Islet precursor cell (in vitro differentiated cells): ENCODE results near the gene TFAP2B.

Experiments used
- DNase-seq: peaks from one replicate; pipeline ENCODE4 v3.0.0-alpha.2; 2018

Gene TFAP2B

GRCh38 chr6:50849796-50850180 lies 31.1 kb downstream of the TFAP2B start:
- DNase-seq, result no peak

- DNase-seq, result peak; percentile 88
These were observed 31.8 kb downstream of the TFAP2B start for GRCh38 chr6:50850223-50851048.

DNA sequence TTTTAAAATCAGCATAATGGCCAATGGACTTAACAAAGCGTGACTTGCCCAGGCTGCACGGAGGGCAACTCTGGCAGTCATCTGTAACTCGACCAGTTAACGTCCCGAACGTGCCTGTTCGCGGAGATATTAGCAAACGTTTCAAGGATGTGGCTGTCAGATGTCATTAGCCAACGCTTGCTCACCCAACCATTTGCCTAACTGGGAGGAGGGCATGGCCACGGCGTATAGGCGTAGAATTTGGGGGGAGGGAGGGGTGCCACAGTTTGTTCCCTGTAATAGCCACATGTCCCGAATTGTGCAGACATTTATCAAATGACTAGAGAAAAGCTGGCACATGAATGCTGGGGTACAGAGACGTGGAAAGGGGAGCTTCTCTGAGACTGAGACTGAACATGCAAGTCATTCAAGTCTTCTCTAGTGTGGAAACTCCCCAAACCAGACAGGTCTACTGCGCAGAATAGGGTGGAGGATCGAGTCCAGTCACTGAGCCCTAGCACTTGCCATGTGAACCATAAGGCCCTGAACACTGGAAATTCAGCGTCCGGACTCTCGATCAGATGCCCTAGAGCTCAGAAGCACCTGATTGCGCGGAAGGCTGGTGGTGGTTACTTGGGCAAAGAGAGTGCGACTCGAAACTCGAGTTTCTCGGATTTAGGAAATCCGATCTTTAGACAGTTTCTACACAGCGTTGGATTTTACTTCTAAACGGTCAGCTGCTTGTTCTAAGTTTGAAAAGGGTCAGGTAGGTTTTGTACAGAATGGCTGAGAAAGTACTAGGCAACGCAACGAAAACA lies 32.6 kb downstream of the TFAP2B start:
- DNase-seq, result no peak

DNA sequence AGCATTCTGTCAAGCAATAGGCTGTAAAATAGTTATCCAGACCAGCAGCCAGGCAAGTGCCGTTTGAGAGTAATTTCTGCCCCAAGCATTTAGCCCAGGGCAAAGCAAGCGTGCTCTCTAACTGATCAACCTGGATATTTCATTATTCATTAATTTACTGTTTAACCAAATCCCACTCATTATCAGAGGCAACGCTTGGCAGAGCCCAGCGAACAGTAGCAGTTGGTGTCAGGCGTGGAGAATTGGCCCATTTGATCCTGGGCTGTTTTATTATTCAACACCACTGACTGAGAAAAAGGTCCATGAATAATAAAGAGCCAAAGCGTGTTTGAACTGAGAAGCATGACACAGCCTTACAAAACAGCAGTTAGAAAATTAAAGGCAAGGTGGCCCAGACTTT lies 35.3 kb downstream of the TFAP2B start:
- DNase-seq, result no peak

DNA sequence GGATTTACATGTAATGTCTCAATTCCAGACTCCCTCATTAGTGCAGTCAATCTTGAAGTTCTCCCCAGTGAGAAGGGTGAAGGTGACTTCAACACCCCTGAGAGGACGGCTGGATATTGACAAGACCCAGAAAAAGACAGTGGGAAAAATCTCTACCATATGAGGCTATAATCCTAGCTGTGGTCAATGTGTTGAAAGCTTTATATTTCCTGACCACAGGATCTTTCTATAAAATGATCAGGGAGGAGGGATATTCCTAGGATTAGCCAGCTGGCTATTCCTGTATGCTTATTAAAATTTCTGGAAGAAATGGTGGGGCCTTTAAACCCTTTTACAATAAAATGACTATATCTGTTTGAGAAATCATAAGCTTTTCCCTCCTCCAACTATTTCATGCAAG lies 43.0 kb downstream of the TFAP2B start:
- DNase-seq, result no peak

DNA sequence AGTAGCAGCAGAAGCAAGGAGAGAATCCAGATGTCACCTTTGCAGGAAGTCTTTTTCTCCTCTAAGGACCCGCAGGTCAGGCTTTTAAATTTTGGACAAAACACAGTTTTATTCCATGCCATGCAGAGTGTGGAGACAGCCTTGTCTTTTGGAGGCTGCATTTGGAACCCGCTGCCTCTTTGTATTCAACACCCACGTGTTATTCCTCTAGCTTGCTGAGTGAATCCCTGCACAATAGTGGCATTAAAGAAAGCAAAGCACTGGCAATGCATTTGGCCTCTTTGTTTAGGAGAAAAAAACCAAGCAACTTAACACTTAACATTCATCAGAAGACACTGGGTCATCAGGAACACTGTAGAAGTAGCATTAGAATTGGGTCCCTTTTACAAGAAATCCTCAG lies 43.5 kb downstream of the TFAP2B start:
- no peak for DNase-seq

- DNase-seq, result no peak
These were observed 45.9 kb downstream of the TFAP2B start for GRCh38 chr6:50864601-50865000.

- DNase-seq, result no peak
These were observed 49.8 kb downstream of the TFAP2B start for GRCh38 chr6:50868466-50868865.

DNA sequence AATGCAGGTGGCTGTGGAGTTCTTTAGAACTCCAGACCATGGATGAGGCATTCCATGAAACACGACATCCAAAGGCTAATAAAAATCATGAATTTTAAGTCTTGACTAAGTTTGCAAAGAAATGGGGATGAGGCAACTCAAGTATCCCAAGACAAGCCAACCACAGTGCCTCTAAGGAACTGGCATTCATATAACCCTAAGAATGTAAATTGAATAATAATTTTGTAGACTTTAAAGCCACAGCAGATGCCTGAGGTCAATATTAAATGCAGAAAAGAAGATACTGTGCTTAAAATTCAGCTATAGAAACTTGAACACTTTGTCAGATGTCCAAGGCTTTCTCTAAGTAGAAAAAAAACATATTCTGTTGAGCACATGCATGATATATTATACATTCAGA lies 54.5 kb downstream of the TFAP2B start:
- no peak for DNase-seq

DNA sequence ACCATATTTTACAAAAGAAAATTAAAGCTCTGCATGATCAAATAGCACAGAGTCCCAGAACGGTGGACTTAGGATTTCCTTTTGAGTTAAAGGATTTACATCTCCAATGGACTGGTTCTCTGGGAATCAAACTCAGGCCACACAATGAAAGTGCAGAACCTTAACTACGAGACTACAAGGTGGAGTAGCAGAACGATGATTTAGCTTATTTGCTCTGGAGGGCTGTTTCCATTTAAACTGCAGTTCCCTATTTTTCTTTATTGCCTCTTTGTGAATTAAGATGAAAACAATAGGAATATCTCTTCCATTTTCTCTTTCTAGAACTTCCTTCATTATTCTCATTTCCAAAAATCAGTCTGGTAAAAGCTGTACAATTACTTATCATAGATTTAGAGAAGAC lies 65.7 kb downstream of the TFAP2B start:
- DNase-seq, result no peak

GRCh38 chr6:50887112-50887511 lies 68.4 kb downstream of the TFAP2B start:
- DNase-seq, result no peak

DNA sequence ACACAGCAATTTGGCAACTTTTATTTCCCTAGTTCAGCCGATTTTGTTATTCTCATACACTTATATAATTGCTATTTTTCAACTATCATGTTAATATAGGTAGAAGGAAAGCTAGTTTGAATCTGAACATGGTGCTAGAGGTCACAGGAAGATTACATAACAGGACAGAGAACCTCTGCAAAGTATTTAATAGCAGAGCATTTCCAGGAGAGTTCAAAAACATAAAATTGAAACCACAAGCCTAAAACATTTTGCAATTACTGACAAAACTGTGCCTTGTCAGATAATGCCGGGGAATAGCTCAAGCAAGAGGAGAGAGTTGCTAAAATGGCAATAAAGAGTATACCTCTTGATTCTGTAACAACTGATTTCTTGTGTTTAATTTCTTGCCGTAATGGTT lies 70.8 kb downstream of the TFAP2B start:
- DNase-seq, result no peak

GRCh38 chr6:50889935-50890334 lies 71.3 kb downstream of the TFAP2B start:
- no peak for DNase-seq

DNA sequence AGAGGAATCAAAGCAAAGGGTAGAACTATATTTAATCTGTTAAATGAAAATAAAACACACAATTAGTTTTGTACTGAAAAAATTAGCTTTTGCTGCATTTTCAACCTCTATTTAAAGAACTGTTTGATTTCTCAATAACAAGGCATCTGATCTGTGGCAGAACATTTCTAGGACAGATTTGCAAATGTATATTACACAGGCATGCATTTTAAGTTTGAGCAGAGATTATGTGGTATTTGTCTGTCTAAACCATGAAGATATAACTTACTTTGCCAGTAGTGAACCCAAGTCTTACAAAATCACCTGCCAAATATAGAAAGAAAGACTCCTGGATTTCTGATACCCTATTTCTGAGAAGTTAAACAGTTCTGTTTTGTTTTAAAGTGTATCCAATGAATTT lies 71.9 kb downstream of the TFAP2B start:
- DNase-seq, result no peak

DNA sequence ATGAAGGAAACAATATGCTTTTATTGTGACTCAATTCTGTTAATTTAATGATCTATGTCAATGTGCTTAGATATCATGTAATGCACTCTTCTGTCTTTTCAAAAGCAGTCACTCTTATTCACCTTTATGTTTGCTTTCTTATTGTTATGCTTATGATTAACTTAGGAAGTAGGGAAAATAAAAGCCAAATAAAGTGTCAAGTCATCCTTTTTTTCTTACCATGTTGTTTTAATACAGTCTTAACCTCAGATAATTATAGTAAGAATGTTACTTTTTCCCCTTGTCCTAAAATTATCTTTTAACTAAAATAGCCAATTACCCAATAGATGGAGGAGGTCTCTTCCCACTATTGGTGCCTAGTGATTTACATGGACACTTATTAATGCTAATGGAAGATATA lies 72.6 kb downstream of the TFAP2B start:
- no peak for DNase-seq
